ENCODE measurements around the gene SLC35F2. TPM values are rescaled to one million over a fixed set of nuclear protein-coding genes. Genes with fewer than 3 reads are reported as not detected.
"Not testable (repeated sequence)": the region's sequence is repeated elsewhere in the genome, so short reads cannot be mapped to it uniquely, and the experiment has no call there.

SLC35F2 gene
- total and polyA plus RNA-seq, 2 of the 13 experiments (the other 11 are each of a cell fraction or from before 2014, with no cell fraction given): 5.8 to 20.3 TPM

GRCh38 chr11:107769189-107769588 lies 89.4 kb downstream of the SLC35F2 start:
- no peaks in the 10 kb centered on the region for H4K20me1 ChIP-seq (ENCODE audit: insufficient read depth, low read length)
- H3K27ac ChIP-seq (ENCODE audit: extremely low read length, insufficient read depth, low read length): no peak overlapping the region
- intact Hi-C loops (cut with micrococcal nuclease; ENCODE audit: unreplicated experiment): no loop called here
- no peak for TF ChIP-seq ZNF670 (CRISPR knock-in tag; IDR thresholded peaks at IDR 0.05; ENCODE audit: borderline replicate concordance)
- no peak for TF ChIP-seq ZNF83 (CRISPR knock-in tag; IDR thresholded peaks at IDR 0.05; ENCODE audit: borderline replicate concordance)
- TF ChIP-seq TOPORS (CRISPR knock-in tag; IDR thresholded peaks at IDR 0.05): no peak
- TF ChIP-seq ZNF691 (CRISPR knock-in tag; IDR thresholded peaks at IDR 0.05; ENCODE audit: borderline replicate concordance, low read depth): no peak
- TF ChIP-seq ZBED4 (CRISPR knock-in tag; IDR thresholded peaks at IDR 0.05; ENCODE audit: borderline replicate concordance): no peak
- no peak for TF ChIP-seq SOX6 (IDR thresholded peaks at IDR 0.05)
- no peak for TF ChIP-seq SOX6 (CRISPR knock-in tag; IDR thresholded peaks at IDR 0.05)
- no peak for TF ChIP-seq THAP8 (CRISPR knock-in tag; IDR thresholded peaks at IDR 0.05; ENCODE audit: borderline replicate concordance)
- H3K79me2 ChIP-seq (ENCODE audit: insufficient read depth, low read length): no peaks in the 10 kb centered on the region
- ATAC-seq (no peak; the same call in 2 of the 3 replicates), FAIRE-seq (no peak), DNase-seq (ENCODE audit: low spot score) (peak; percentile 7)
- no peaks in the 10 kb centered on the region for H3K27me3 ChIP-seq (ENCODE audit: control insufficient read depth in 1 of 2, insufficient read depth in 2 of 2, low read length in 2 of 2)
- ChIA-PET CTCF (ENCODE audit: low intra/inter-chr PET ratio, low total read pairs) (no interaction called here), POLR2A (no interaction called here)
- H3K4me1 ChIP-seq (ENCODE audit: insufficient read depth, low read length): no peaks in the 10 kb centered on the region
- in situ Hi-C loops (cut with HindIII; ENCODE audit: extremely low pct_ligation_motif_present, low pct_unique_long_range_greater_than_20kb): no loop called here
- H3K4me2 ChIP-seq (ENCODE audit: low read depth, low read length): no peak overlapping the region
- BruUV-seq (replicated peaks): no TSS peak
- no peak overlapping the region for H3K9ac ChIP-seq (ENCODE audit: insufficient read depth, low read depth, low read length)
- no peaks in the 10 kb centered on the region for H3K36me3 ChIP-seq (replicated peaks in 1 of 2; ENCODE audit: control insufficient read depth in 1 of 2, insufficient read depth in 2 of 2, low read length in 2 of 2)
- H2AFZ ChIP-seq (ENCODE audit: low read length): no peak overlapping the region
- WGBS (ENCODE audit: low lambda C conversion rate): 4% methylated on average over 3 of the region's 3 CpGs
- no peaks in the 10 kb centered on the region for H3K9me3 ChIP-seq (ENCODE audit: low read length)
- H3K4me3 ChIP-seq (replicated peaks in 1 of 3; ENCODE audit: insufficient read depth in 1 of 3, low read depth in 2 of 3, low read length in 3 of 3): no peak overlapping the region

- H3K4me2 ChIP-seq (ENCODE audit: low read depth, low read length); H3K36me3 ChIP-seq (replicated peaks in 1 of 2; ENCODE audit: control insufficient read depth in 1 of 2, insufficient read depth in 2 of 2, low read length in 2 of 2); intact Hi-C loops (cut with micrococcal nuclease; ENCODE audit: unreplicated experiment); CTCF ChIA-PET (ENCODE audit: low intra/inter-chr PET ratio, low total read pairs); H3K4me3 ChIP-seq (replicated peaks in 1 of 3; ENCODE audit: insufficient read depth in 1 of 3, low read depth in 2 of 3, low read length in 3 of 3); POLR2A ChIA-PET; in situ Hi-C loops (cut with HindIII; ENCODE audit: extremely low pct_ligation_motif_present, low pct_unique_long_range_greater_than_20kb); H2AFZ ChIP-seq (ENCODE audit: low read length); BruUV-seq (replicated peaks); H3K9ac ChIP-seq (ENCODE audit: insufficient read depth, low read depth, low read length); H3K4me1 ChIP-seq (ENCODE audit: insufficient read depth, low read length); ATAC-seq; DNase-seq (ENCODE audit: low spot score); H4K20me1 ChIP-seq (ENCODE audit: insufficient read depth, low read length); H3K27me3 ChIP-seq (ENCODE audit: control insufficient read depth in 1 of 2, insufficient read depth in 2 of 2, low read length in 2 of 2); FAIRE-seq; H3K9me3 ChIP-seq (ENCODE audit: low read length); H3K79me2 ChIP-seq (ENCODE audit: insufficient read depth, low read length); H3K27ac ChIP-seq (ENCODE audit: extremely low read length, insufficient read depth, low read length): not testable (repeated sequence)
- WGBS (ENCODE audit: low lambda C conversion rate): 28% methylated on average over 3 of the region's 7 CpGs
These were observed 99.8 kb downstream of the SLC35F2 start for GRCh38 chr11:107758719-107759355.

All from HepG2 (cell line).